Gastroesophageal sphincter (tissue), 3 donors: ENCODE measurements around the gene MT1M.

ENCODE experiments used
- CTCF ChIP-seq, 4 experiments: fragments of 200-600 bp in 2 of 4; fragments of 450-650 bp in 2 of 4; sonication (generic) in 1 of 4; IDR thresholded peaks; one replicate each; pipeline ENCODE4 v1.5.1; 2017 to 2019; ENCODE audit warnings: antibody characterized with exemption in 4 of 4, mild to moderate bottlenecking in 2 of 4, moderate library complexity in 2 of 4
- POLR2A ChIP-seq, 2 donors: fragments of 450-650 bp; IDR thresholded peaks; one replicate each; pipeline ENCODE4 v1.6.1; 2017; ENCODE audit warnings: antibody characterized with exemption in 2 of 2, mild to moderate bottlenecking in 2 of 2, moderate library complexity in 1 of 2

GRCh38 chr16:56617212-56618085 is 15.0 kb upstream of the MT1M start:
- peak in 3 of 4 experiments; percentile 14 to 28 (median 18) for TF ChIP-seq CTCF (IDR thresholded peaks at IDR 0.05)
- TF ChIP-seq POLR2A (IDR thresholded peaks at IDR 0.05), result no peak
